Measurements from ENCODE around the gene CACNA1D. TPM values are rescaled to one million over a fixed set of nuclear protein-coding genes. Genes with fewer than 3 reads are reported as not detected.

Gene CACNA1D
- total and polyA plus RNA-seq, 2 donors (not counting 3 experiments of a cell fraction or from before 2014, with no cell fraction given): 0.06 TPM; not detected in 1

- CTCF ChIA-PET: no interaction called here
- Histone ChIP-seq H4K20me1 (replicated peaks; ENCODE audit: control insufficient read depth, extremely low read depth, insufficient read depth, low read length) (no peaks in the 10 kb centered on the region), H3K9ac (replicated peaks; ENCODE audit: extremely low read depth, insufficient read depth, low read length) (no peak overlapping the region), H3K4me2 (ENCODE audit: insufficient read depth, low read length) (no peak overlapping the region), H3K27me3 (ENCODE audit: control insufficient read depth in 2 of 2, insufficient read depth in 2 of 2, low read length in 2 of 2) (no peaks in the 10 kb centered on the region), H3K4me1 (ENCODE audit: control insufficient read depth, extremely low read depth, insufficient read depth, low read length) (no peaks in the 10 kb centered on the region), H3K79me2 (ENCODE audit: control insufficient read depth, insufficient read depth, low read length) (no peaks in the 10 kb centered on the region), H3K9me3 (replicated peaks; ENCODE audit: control insufficient read depth, insufficient read depth, low read length) (no peaks in the 10 kb centered on the region), H3K27ac (ENCODE audit: insufficient read depth, low read depth, low read length) (no peak overlapping the region), H3K9me1 (replicated peaks; ENCODE audit: control insufficient read depth, extremely low read depth, insufficient read depth, low read length) (no peaks in the 10 kb centered on the region), H3K36me3 (ENCODE audit: control insufficient read depth in 2 of 2, extremely low read depth in 1 of 2, insufficient read depth in 2 of 2, low read length in 2 of 2) (no peaks in the 10 kb centered on the region), H2AFZ (ENCODE audit: low read depth, low read length) (no peak overlapping the region), H3K4me3 (replicated peaks in 1 of 3; ENCODE audit: insufficient read depth in 1 of 3, low read depth in 1 of 3, low read length in 3 of 3) (no peak overlapping the region)
- TF ChIP-seq POLR2AphosphoS5 (IDR thresholded peaks at IDR 0.05; ENCODE audit: insufficient read depth, low read depth, low read length): no peak
- TF ChIP-seq MYC (IDR thresholded peaks at IDR 0.05; ENCODE audit: low read depth, low read length): no peak
- no peak for TF ChIP-seq JUN (IDR thresholded peaks at IDR 0.05; ENCODE audit: borderline replicate concordance, insufficient read depth, insufficient read length, low read depth)
- no peak for TF ChIP-seq EZH2 (IDR thresholded peaks at IDR 0.05; ENCODE audit: borderline replicate concordance, low read depth, low read length, severe bottlenecking)
- TF ChIP-seq, protein P1, sequence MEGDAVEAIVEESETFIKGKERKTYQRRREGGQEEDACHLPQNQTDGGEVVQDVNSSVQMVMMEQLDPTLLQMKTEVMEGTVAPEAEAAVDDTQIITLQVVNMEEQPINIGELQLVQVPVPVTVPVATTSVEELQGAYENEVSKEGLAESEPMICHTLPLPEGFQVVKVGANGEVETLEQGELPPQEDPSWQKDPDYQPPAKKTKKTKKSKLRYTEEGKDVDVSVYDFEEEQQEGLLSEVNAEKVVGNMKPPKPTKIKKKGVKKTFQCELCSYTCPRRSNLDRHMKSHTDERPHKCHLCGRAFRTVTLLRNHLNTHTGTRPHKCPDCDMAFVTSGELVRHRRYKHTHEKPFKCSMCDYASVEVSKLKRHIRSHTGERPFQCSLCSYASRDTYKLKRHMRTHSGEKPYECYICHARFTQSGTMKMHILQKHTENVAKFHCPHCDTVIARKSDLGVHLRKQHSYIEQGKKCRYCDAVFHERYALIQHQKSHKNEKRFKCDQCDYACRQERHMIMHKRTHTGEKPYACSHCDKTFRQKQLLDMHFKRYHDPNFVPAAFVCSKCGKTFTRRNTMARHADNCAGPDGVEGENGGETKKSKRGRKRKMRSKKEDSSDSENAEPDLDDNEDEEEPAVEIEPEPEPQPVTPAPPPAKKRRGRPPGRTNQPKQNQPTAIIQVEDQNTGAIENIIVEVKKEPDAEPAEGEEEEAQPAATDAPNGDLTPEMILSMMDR (IDR thresholded peaks at IDR 0.05; ENCODE audit: extremely low read depth in 1 of 2, insufficient read depth in 1 of 2, low read depth in 1 of 2, low read length in 2 of 2): no peak
- no peak for TF ChIP-seq POLR2A (IDR thresholded peaks at IDR 0.05; ENCODE audit: low read depth, low read length)
- no peak for TF ChIP-seq GATA2 (IDR thresholded peaks at IDR 0.05; ENCODE audit: insufficient read depth, insufficient read length, low read depth, low read length)
- TF ChIP-seq, protein P2, sequence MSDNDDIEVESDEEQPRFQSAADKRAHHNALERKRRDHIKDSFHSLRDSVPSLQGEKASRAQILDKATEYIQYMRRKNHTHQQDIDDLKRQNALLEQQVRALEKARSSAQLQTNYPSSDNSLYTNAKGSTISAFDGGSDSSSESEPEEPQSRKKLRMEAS (IDR thresholded peaks at IDR 0.05; ENCODE audit: insufficient read depth, insufficient read length): no peak
- no peak for TF ChIP-seq FOS (IDR thresholded peaks at IDR 0.05; ENCODE audit: borderline replicate concordance, insufficient read depth, low read length)
- POLR2A ChIA-PET: no interaction called here
- no TSS peak for BruUV-seq (replicated peaks)
- DNase-seq (ENCODE audit: low read depth, low spot score): no peak
- intact Hi-C loops (cut with micrococcal nuclease): no loop called here
- dilution Hi-C loops (cut with MboI; ENCODE audit: extremely low pct_ligation_motif_present, low sequenced_read_pairs): no loop called here
- FAIRE-seq: no peak
Measured at GRCh38 chr3:53544357-53544756, 49.9 kb downstream of the CACNA1D start.
